GM10248 (cell line): ENCODE measurements around the gene PRRT3.
A peak's percentile ranks its signal among the peaks of the same experiment; 100 is the strongest.

ENCODE experiments used
- CTCF ChIA-PET: fragments of 300-600 bp; sonication (Branson Sonifier 250); formaldehyde crosslinking; extraction: SDS; loops from one replicate; lab custom pipeline; 2021; ENCODE audit warnings: antibody characterized with exemption; lab: Yijun Ruan, JAX
- POLR2A ChIA-PET: fragments of 350-650 bp; sonication (Branson Sonifier 250); formaldehyde crosslinking; extraction: SDS; loops from one replicate; lab custom pipeline; 2020; ENCODE audit warnings: antibody characterized with exemption; lab: Yijun Ruan, JAX
- DNase-seq: peaks from one replicate; pipeline ENCODE4 v3.0.0; 2012; ENCODE audit errors: extremely low spot score
- TF ChIP-seq, protein P1 (sequence below): IDR thresholded peaks from 2 replicates; pipeline ENCODE4 v1.5.1; 2012; ENCODE audit warnings: mild to moderate bottlenecking, low read depth; ENCODE audit errors: extremely low read depth, missing control alignments, control extremely low read depth

The PRRT3 gene

GRCh38 chr3:9948586-9948985 lies 3.6 kb downstream of the PRRT3 start:
- no peak for DNase-seq
- ChIA-PET POLR2A (no interaction called here), CTCF (interaction anchor here (5.4 kb wide), 1 partner anchor 15 kb away, joined by 33 read pairs; the partner anchor contains the start of gene CRELD1)
- TF ChIP-seq, protein P1, sequence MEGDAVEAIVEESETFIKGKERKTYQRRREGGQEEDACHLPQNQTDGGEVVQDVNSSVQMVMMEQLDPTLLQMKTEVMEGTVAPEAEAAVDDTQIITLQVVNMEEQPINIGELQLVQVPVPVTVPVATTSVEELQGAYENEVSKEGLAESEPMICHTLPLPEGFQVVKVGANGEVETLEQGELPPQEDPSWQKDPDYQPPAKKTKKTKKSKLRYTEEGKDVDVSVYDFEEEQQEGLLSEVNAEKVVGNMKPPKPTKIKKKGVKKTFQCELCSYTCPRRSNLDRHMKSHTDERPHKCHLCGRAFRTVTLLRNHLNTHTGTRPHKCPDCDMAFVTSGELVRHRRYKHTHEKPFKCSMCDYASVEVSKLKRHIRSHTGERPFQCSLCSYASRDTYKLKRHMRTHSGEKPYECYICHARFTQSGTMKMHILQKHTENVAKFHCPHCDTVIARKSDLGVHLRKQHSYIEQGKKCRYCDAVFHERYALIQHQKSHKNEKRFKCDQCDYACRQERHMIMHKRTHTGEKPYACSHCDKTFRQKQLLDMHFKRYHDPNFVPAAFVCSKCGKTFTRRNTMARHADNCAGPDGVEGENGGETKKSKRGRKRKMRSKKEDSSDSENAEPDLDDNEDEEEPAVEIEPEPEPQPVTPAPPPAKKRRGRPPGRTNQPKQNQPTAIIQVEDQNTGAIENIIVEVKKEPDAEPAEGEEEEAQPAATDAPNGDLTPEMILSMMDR: no peak

DNA sequence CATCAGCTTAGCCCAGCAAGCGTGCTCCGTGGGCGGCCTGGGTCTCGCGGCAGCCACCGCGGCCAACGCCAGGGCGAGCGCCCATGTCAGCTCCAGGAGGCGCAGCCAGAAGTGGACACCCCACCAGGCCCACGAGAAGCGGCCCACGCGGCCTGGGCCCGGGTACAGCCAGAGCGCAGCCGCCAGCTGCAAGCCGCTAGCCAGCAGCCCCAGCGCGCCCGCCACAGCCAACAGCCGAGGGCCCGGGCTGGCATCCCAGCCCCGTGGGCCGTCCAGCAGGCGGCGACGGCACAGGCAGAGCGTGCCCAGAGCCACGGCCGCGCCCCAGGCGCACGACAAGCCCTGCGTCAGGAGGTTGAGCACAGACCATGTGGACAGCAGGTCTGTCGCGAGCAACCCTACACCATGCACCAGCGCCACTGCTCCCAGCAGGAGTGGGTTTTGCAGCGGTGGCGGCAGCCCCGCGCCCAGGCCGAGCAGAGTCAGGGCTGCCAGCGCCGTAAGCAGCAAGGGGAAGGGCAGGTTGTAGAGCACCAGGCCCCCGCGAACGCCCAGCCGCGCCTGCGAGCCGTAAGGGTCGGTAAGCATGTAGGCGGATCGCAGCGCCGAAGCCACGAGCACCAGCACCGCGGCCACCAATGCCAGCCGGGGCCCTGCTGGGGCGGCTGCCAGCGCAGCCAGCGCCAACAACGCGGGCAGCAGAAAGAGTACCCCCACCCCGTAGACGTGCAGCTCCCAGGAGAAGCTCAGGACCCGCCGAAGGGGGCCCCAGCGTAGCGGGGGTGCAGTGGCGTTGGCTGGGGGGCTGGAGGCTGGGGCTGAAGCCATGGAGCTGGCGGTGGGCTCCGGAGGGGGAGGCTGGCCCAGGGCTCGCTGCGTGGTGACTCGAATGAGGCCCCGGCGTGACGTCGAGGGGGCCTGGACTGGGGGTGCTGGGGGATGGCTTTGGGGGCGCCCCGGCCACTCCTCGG lies 4.9 kb downstream of the PRRT3 start:
- ChIA-PET CTCF (interaction anchor here (2.7 kb wide), 1 partner anchor 14 kb away, joined by 22 read pairs; the partner anchor contains the start of gene CRELD1), POLR2A (no interaction called here)
- no peak for DNase-seq
- TF ChIP-seq, protein P1: no peak

GRCh38 chr3:9946112-9947024 lies 5.8 kb downstream of the PRRT3 start:
- DNase-seq: peak; percentile 67
- TF ChIP-seq, protein P1: no peak
- POLR2A ChIA-PET: interaction anchor here (0.5 to 0.7 kb wide), 2 partner anchors 8 to 11 kb away, joined by 3 to 10 read pairs; no protein-coding TSS in a partner anchor

GRCh38 chr3:9945358-9945757 lies 6.8 kb downstream of the PRRT3 start:
- CTCF ChIA-PET: interaction anchor here (1.1 to 2.7 kb wide), 2 partner anchors 10 to 12 kb away, joined by 3 to 22 read pairs; partner anchors contain the start of gene CRELD1
- TF ChIP-seq, protein P1: no peak
- DNase-seq: no peak
- POLR2A ChIA-PET: no interaction called here

More at GRCh38 chr3:9946112-9947024, 5.8 kb downstream of the PRRT3 start:
- CTCF ChIA-PET: interaction anchor here (2.7 kb wide), 1 partner anchor 13 kb away, joined by 22 read pairs; the partner anchor contains the start of gene CRELD1

DNA sequence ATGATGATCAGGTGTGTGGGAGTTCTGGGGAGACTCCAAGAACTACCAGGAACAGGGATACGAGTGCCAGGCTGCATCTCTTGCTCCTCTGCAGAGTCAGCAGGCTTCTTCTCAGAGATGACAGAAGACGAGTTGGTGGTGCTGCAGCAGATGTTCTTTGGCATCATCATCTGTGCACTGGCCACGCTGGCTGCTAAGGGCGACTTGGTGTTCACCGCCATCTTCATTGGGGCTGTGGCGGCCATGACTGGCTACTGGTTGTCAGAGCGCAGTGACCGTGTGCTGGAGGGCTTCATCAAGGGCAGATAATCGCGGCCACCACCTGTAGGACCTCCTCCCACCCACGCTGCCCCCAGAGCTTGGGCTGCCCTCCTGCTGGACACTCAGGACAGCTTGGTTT lies 7.9 kb downstream of the PRRT3 start:
- CTCF ChIA-PET: interaction anchor here (1.1 to 1.8 kb wide), 3 partner anchors 9 to 15 kb away, joined by 3 to 7 read pairs (median 3); partner anchors contain the start of gene CRELD1
- POLR2A ChIA-PET: interaction anchor here (0.6 kb wide), 1 partner anchor 32 kb away, joined by 4 read pairs; no protein-coding TSS in a partner anchor
- no peak for DNase-seq
- TF ChIP-seq, protein P1: no peak
